ENCODE results near the gene ZIK1. TPM values are rescaled to one million over a fixed set of nuclear protein-coding genes. Genes with fewer than 3 reads are reported as not detected.

ZIK1 gene
- 1 to 10 TPM; 3.0 to 5.7 (median 4.1) TPM for total RNA-seq

- peak; percentile 92 to 93 for DNase-seq (ENCODE audit: low spot score in 2 of 2)
- Histone ChIP-seq H3K27me3 (no peaks in the 10 kb centered on the region), H3K4me3 (peak within 1 kb of the TSS; percentile 62), H3K4me1 (peaks cover 18% of the 10 kb centered on the region), H3K36me3 (peaks cover 17% of the 10 kb centered on the region), H3K9me3 (peaks cover 11% of the 10 kb centered on the region), H3K27ac (no peak within 1 kb of the TSS)
- WGBS, result 3% methylated on average over 21 of the region's 76 CpGs
- TF ChIP-seq POLR2AphosphoS5 (IDR thresholded peaks at IDR 0.05) (peak in 1 of 3 donors; percentile 20), POLR2A (IDR thresholded peaks at IDR 0.05) (peak in 1 of 2 donors; percentile 11)
- TF ChIP-seq, protein P1, sequence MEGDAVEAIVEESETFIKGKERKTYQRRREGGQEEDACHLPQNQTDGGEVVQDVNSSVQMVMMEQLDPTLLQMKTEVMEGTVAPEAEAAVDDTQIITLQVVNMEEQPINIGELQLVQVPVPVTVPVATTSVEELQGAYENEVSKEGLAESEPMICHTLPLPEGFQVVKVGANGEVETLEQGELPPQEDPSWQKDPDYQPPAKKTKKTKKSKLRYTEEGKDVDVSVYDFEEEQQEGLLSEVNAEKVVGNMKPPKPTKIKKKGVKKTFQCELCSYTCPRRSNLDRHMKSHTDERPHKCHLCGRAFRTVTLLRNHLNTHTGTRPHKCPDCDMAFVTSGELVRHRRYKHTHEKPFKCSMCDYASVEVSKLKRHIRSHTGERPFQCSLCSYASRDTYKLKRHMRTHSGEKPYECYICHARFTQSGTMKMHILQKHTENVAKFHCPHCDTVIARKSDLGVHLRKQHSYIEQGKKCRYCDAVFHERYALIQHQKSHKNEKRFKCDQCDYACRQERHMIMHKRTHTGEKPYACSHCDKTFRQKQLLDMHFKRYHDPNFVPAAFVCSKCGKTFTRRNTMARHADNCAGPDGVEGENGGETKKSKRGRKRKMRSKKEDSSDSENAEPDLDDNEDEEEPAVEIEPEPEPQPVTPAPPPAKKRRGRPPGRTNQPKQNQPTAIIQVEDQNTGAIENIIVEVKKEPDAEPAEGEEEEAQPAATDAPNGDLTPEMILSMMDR (IDR thresholded peaks at IDR 0.05), result no peak
Measured at GRCh38 chr19:57583521-57584416, at the start of gene ZIK1. ZIK1 (plus strand) TSS chr19:57584145; CDS start chr19:57584357, 212 bp downstream.

DNA sequence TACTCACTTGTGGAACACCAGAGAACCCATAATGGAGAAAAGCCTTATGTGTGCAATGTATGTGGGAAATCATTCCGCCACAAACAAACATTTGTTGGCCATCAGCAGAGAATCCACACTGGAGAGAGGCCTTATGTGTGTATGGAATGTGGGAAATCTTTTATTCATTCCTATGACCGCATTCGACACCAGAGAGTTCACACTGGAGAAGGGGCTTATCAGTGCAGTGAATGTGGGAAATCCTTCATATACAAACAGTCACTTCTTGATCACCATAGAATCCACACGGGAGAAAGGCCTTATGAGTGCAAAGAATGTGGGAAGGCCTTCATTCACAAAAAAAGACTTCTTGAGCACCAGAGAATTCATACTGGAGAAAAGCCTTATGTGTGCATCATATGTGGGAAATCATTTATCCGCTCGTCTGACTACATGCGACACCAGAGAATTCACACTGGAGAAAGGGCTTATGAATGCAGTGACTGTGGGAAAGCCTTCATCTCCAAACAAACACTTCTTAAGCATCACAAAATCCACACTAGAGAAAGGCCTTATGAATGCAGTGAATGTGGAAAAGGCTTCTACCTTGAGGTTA, 45.9 kb upstream of the ZIK1 start:
- H3K27me3 ChIP-seq, result no peaks in the 10 kb centered on the region
- no peak for TF ChIP-seq POLR2A (IDR thresholded peaks at IDR 0.05)
- TF ChIP-seq EP300 (IDR thresholded peaks at IDR 0.05), result no peak
- TF ChIP-seq POLR2AphosphoS5 (IDR thresholded peaks at IDR 0.05), result no peak
- TF ChIP-seq, protein P1 (IDR thresholded peaks at IDR 0.05), result no peak
- H3K4me1 ChIP-seq, result no peaks in the 10 kb centered on the region
- DNase-seq (ENCODE audit: low spot score in 2 of 2), result no peak
- H3K36me3 ChIP-seq, result peaks cover 93% of the 10 kb centered on the region
- WGBS, result 95% methylated on average over 7 of the region's 7 CpGs
- H3K27ac ChIP-seq, result no peak overlapping the region
- no peak overlapping the region for H3K4me3 ChIP-seq
- peaks cover 76% of the 10 kb centered on the region for H3K9me3 ChIP-seq

GRCh38 chr19:57546513-57546912, 37.4 kb upstream of the ZIK1 start:
- Histone ChIP-seq H3K4me3 (no peak overlapping the region), H3K27me3 (no peaks in the 10 kb centered on the region), H3K9me3 (peaks cover 77% of the 10 kb centered on the region), H3K27ac (no peak overlapping the region), H3K4me1 (no peaks in the 10 kb centered on the region), H3K36me3 (peaks cover 98% of the 10 kb centered on the region)
- TF ChIP-seq POLR2AphosphoS5 (IDR thresholded peaks at IDR 0.05), result no peak
- TF ChIP-seq POLR2A (IDR thresholded peaks at IDR 0.05), result no peak
- no peak for TF ChIP-seq EP300 (IDR thresholded peaks at IDR 0.05)
- TF ChIP-seq, protein P1 (IDR thresholded peaks at IDR 0.05), result no peak
- DNase-seq (ENCODE audit: low spot score in 2 of 2), result no peak
- 100% methylated on average over 1 of the region's 1 CpG for WGBS

DNA sequence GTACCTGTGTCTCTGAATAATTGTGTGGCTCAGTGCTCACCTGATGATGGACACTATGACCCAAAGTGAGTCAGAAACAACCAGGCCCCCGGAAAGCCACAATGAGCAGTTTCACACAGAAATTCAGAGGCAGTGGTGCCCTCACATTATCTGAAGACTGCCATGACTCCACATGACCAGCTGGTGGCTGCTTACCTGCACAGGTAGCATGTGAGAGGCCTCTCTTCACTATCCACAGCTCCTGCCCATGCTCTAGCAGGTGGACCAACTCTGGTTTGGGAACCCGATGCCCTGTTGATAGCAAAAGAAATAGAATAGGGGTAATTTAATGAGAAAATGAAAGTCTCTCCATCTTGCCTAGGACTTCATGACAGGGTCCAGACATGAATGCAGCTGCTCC, 31.5 kb upstream of the ZIK1 start:
- peaks cover 96% of the 10 kb centered on the region for H3K36me3 ChIP-seq
- no peak overlapping the region for H3K4me3 ChIP-seq
- no peaks in the 10 kb centered on the region for H3K27me3 ChIP-seq
- TF ChIP-seq EP300 (IDR thresholded peaks at IDR 0.05) (no peak), POLR2A (IDR thresholded peaks at IDR 0.05) (no peak), POLR2AphosphoS5 (IDR thresholded peaks at IDR 0.05) (no peak)
- TF ChIP-seq, protein P1 (IDR thresholded peaks at IDR 0.05), result no peak
- H3K27ac ChIP-seq, result no peak overlapping the region
- peaks cover 48% of the 10 kb centered on the region for H3K9me3 ChIP-seq
- no peak for DNase-seq (ENCODE audit: low spot score in 2 of 2)
- WGBS, result 100% methylated on average over 2 of the region's 2 CpGs
- H3K4me1 ChIP-seq, result no peaks in the 10 kb centered on the region

- Histone ChIP-seq H3K27me3 (no peaks in the 10 kb centered on the region), H3K9me3 (peaks cover 16% of the 10 kb centered on the region), H3K4me3 (no peak overlapping the region), H3K27ac (no peak overlapping the region), H3K4me1 (peaks cover 17% of the 10 kb centered on the region), H3K36me3 (peaks cover 44% of the 10 kb centered on the region)
- no peak for DNase-seq (ENCODE audit: low spot score in 2 of 2)
- 91% methylated on average over 5 of the region's 5 CpGs for WGBS
- TF ChIP-seq POLR2A (IDR thresholded peaks at IDR 0.05) (no peak), EP300 (IDR thresholded peaks at IDR 0.05) (no peak), POLR2AphosphoS5 (IDR thresholded peaks at IDR 0.05) (no peak)
- TF ChIP-seq, protein P1 (IDR thresholded peaks at IDR 0.05), result no peak
Measured at GRCh38 chr19:57557659-57558058, 26.3 kb upstream of the ZIK1 start.

Data from suprapubic skin (tissue), 4 donors.